ENCODE data around the gene RALGAPA1.
"Not testable (repeated sequence)": the region's sequence is repeated elsewhere in the genome, so short reads cannot be mapped to it uniquely, and the experiment has no call there.

The RALGAPA1 gene

GRCh38 chr14:35619998-35620397, 189.1 kb downstream of the RALGAPA1 start:
- DNase-seq = not testable (repeated sequence)

- not testable (repeated sequence) for DNase-seq
Measured at GRCh38 chr14:35619461-35619860, 189.6 kb downstream of the RALGAPA1 start.

- DNase-seq = no peak
Measured at GRCh38 chr14:35617500-35617899, 191.6 kb downstream of the RALGAPA1 start.

GRCh38 chr14:35607380-35607779, 201.7 kb downstream of the RALGAPA1 start:
- DNase-seq = no peak

GRCh38 chr14:35600253-35600652, 208.8 kb downstream of the RALGAPA1 start:
- DNase-seq = no peak

- no peak for DNase-seq
Measured at GRCh38 chr14:35594616-35595015, 214.5 kb downstream of the RALGAPA1 start.

GRCh38 chr14:35587373-35587772, 221.7 kb downstream of the RALGAPA1 start:
- DNase-seq = not testable (repeated sequence)

- DNase-seq = no peak
Measured at GRCh38 chr14:35578639-35579038, 230.5 kb downstream of the RALGAPA1 start.

- no peak for DNase-seq
Measured at GRCh38 chr14:35578135-35578534, 231.0 kb downstream of the RALGAPA1 start.

GRCh38 chr14:35576856-35577255, 232.2 kb downstream of the RALGAPA1 start:
- no peak for DNase-seq

- DNase-seq = no peak
Measured at GRCh38 chr14:35576260-35576659, 232.8 kb downstream of the RALGAPA1 start.

- no peak for DNase-seq
Measured at GRCh38 chr14:35573911-35574310, 235.2 kb downstream of the RALGAPA1 start.

- DNase-seq = no peak
Measured at GRCh38 chr14:35571598-35571997, 237.5 kb downstream of the RALGAPA1 start.

GRCh38 chr14:35565871-35566464, 243.1 kb downstream of the RALGAPA1 start:
- no peak for DNase-seq

GRCh38 chr14:35558680-35559079, 250.4 kb downstream of the RALGAPA1 start:
- no peak for DNase-seq

GRCh38 chr14:35557221-35557747, 251.8 kb downstream of the RALGAPA1 start:
- no peak for DNase-seq

- no peak for DNase-seq
Measured at GRCh38 chr14:35556548-35556947, 252.5 kb downstream of the RALGAPA1 start.

- no peak for DNase-seq
Measured at GRCh38 chr14:35553808-35554207, 255.3 kb downstream of the RALGAPA1 start.

- no peak for DNase-seq
Measured at GRCh38 chr14:35551081-35551480, 258.0 kb downstream of the RALGAPA1 start.

GRCh38 chr14:35549551-35549950, 259.5 kb downstream of the RALGAPA1 start:
- no peak for DNase-seq

GRCh38 chr14:35543006-35543405, 266.1 kb downstream of the RALGAPA1 start:
- no peak for DNase-seq

GRCh38 chr14:35539969-35540368, 269.1 kb downstream of the RALGAPA1 start:
- no peak for DNase-seq

GRCh38 chr14:35535483-35536112, 273.5 kb downstream of the RALGAPA1 start:
- DNase-seq = no peak

GRCh38 chr14:35534873-35535482, 274.1 kb downstream of the RALGAPA1 start:
- peak; percentile 52 for DNase-seq

All from central memory CD4-positive, alpha-beta T cell (primary cell).